NCI-H2081 (cell line): ENCODE measurements around the gene PPIA.
"Not testable (repeated sequence)": the region's sequence is repeated elsewhere in the genome, so short reads cannot be mapped to it uniquely, and the experiment has no call there.

ENCODE experiments used
- DNase-seq, 2 experiments: peaks; one replicate each; lab custom pipeline; 2025; lab: John Stamatoyannopoulos, UW

The PPIA gene

DNA sequence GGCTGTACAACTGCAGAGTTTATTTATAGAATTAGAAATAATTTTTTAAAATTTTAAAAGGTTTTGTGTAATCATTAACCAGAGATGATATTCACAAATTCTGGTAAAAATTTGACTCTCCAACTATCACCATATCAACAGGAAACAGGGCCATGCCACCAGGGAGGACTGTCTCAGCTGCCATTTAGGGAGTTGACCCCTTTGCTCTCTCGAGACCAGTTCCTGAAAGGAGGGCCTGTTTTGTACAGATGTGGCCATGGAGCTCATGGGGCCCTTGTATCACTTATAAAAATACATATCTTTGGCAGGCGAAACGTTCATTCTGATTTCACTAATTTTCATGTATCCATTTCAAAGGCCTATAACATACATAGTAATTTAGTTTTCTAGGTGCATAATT is 31.1 kb downstream of the PPIA start:
- DNase-seq = no peak

DNA sequence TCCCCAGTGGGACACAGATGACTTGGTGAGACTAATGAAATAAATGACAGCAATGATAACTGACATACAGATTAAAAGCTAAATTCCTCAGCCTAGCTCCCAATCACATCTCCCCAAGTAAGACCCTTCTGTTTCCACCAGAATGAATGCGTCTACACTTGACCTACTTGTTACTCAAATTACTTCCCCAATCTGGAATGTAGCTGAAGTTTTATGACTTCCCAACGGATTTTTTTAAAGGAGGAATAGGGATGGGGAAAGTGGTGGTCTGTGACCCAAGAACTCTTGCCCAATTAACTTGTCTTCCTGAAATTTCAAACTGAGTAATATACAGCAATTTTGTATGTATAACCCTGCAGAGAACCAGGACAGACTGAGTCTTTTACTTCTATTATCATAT is 42.3 kb downstream of the PPIA start:
- no peak for DNase-seq

DNA sequence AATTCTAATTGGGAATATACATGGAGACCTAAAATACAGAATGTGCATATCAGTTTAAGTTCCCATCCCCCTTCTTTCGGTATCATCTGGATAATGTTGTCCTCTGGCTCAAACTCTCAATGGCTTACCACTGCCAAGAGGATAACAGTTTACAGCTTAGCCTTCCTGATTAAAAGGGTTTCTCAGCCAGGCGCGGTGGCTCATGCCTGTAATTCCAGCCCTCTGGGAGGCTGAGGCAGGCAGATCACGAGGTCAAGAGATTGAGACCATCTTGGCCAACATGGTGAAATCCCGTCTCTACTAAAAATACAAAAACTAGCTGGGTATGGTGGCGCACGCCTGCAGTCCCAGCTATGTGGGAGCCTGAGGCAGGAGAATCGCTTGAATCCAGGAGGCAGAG is 46.2 kb downstream of the PPIA start:
- not testable (repeated sequence) for DNase-seq

DNA sequence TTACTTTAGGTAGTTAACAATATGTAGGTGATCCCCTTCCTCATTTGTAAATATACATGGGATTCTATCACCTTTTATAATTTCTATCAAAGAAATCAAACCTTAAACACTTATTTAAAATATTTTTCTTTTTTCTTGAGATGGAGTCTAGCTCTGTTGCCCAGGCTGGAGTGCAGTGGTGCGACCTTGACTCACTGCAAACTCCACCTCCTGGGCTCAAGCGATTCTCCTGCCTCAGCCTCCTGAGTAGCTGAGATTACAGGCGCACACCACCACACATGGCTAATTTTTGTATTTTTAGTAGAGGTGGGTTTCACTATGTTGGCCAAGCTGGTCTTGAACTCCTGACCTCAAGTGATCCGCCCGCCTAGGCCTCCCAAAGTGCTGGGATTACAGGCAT is 47.0 kb downstream of the PPIA start:
- DNase-seq = not testable (repeated sequence)

DNA sequence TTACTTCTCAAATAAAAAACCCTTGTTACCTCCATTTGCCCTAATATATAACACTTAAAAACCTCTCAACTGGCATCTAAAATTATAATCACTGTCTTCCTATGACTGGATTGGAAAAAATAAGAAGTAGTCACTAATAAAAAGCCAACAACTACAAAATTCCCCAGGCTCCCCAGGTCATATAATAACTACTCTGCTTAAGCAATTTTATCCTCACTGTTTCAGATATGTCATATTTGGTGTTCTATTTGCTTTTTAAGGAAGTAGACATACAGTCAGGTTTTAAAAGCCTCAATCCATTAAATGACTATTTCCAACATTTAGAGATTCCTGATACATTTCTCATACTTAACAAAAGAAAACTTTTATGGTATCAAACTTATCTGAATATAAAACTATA is 49.0 kb downstream of the PPIA start:
- no peak for DNase-seq

DNA sequence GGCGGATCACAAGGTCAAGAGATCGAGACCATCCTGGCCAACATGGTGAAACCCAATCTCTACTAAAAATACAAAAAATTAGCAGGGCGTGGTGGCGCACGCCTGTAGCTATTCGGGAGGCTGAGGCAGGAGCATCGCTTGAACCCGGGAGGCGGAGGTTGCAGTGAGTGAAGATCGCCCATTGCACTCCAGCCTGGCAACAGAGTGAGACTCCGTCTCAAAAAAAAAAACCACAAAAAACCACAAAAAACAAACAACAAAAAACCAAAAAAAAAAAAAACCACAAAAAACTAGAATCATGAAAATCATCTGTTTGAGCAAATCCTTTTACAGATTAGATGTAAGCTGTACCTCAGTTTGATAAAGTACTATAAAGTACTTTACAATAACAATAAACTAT is 49.9 kb downstream of the PPIA start:
- not testable (repeated sequence) for DNase-seq

DNA sequence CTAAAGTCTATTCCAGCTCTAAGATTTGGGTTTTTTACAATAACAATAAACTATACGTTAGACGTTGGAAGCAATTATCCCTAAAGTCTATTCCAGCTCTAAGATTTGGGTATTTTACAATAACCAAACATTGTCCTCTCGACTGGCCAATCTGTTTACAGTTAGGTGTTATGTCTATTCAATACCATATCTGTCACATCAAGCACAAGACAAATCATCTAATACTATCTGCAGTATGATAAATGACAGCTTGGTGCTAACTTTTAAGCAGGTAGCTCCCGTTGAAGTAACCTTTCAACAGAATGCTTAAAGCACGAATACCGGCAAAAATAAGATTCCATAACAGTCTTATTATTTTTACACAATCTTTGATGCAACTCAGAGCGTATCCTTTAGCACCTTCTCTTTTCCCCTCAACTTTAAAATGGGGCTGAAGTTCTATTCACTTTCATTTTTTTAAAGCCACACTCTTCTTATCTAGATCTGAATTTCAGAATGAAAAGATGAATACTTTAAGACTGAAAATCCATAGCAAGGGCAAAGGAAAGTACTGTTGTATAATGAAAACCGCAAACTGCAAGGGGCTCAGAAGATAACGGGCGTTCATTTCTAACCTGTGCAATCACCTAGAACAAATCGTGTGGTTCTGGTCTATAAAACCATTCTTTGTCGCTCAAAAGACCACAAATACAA is 50.5 kb downstream of the PPIA start:
- DNase-seq = no peak

DNA sequence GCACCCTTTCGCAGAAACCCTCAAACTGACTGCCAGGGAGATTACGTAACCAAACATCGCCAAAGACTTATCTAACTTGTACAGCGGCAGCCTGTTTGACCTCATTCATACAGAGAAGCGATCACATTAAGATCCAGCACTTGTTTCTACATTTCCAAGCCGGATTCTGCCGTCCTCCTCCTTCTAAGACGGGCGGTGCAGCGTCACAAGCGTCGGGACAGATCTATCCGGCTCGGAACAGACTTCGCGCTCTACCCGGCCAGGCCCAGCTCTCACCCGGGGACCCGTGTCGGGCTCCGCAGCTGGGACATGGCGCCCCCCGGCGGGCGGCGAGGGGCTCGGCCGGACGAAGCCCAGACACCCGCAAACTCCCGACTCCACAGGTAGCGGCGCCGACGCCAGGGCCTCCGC is 51.0 kb downstream of the PPIA start:
- peak; percentile 91 to 93 for DNase-seq

DNA sequence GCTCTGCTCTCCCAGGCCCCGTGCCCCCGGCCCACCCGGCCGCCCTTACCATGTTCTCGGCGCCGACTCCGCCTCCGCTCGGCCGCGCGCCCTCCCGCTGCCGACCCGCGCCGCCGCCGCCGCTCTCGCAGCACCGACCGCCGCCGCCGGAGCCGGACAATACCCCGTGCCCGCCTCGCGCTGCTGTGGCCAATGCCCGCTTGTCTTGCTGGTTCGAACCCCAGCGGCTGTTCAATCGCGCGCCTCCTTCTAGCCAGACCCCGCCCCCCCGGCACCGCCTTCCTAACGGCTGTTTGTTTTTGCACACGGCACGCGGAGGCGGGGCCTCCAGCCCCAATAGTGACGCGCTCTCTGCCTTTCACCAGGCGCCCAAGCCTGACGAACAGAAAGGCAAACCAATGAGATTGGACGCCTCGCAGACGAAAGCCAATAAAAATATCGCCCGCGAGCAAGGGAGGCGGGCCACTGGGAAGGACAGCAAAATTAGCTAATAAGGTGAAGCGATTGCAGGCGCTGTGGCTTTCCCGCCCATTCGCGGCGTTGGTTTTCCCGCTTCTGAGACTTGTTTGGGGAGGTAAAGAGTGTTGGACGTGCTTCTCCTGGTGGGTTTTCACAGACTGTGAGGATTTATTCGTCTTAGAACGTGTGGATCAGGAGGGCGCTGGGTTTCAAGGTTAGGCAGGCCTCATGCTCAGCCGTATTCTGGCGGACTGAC is 51.6 kb downstream of the PPIA start, which contains the start of gene H2AZ2:
H2AZ2 (minus strand) TSS at position 168 of the 715 bp plus-strand sequence; CDS start at position 52, 116 bp downstream.
- DNase-seq = peak; percentile 100

DNA sequence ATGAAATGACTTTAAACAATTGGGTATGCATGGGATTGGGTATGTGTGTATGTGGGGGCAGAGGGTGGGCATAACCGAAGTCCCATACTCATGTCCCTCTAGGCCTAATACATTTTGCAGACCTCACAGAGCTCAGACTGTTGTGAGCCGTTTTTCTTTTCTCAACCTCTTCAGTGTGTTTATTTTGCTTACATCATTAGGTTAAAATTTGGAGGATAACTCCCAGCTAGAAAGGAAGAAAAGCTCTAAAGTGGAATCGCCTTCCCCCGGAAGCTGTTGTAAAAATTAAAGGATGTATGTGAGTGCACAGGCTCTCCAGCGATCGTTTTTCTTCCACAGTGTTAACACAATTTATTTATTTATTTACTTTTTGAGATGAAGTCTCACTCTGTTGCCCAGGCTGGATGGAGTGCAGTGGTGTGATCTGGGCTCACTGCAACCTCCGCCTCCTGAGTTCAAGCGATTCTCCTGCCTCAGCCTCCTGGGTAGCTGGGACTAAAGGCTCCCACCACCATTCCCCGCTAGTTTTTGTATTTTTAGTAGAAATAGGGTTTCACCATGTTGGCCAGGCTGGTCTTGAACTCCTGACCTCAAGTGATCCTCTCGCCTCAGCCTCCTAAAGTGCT is 52.9 kb downstream of the PPIA start:
- DNase-seq = peak in 1 of 2 experiments; percentile 12

DNA sequence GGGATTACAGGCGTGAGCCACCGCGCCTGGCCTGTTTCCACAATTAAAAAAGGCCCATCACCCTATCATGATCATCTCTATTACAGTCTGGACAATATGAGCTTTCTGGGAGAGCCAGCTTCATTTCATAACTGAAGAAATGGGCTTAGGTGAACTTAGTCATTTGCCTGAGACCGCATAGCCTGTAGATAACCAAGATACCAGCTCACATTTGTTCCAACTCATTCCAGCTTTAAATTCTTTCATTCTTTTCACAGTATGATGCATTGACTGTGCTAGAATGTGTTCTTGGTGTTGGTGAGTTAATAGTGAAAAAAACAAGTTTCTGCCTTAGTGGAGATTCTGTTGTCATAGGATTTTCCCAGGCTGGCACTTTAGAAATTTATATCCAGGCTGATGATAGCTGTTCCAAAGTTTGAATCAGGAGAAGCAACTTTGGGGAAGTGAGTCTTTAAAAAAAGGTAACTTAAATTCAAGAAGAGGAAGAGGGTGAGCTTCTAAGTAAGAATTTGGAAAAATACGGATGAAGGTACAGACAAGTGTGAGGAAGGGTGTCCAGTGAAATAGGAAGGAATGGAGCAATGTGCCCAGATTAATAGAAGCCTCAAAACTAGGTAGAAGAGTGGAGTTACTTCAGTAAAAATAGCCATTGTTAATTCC is 53.5 kb downstream of the PPIA start:
- no peak for DNase-seq

DNA sequence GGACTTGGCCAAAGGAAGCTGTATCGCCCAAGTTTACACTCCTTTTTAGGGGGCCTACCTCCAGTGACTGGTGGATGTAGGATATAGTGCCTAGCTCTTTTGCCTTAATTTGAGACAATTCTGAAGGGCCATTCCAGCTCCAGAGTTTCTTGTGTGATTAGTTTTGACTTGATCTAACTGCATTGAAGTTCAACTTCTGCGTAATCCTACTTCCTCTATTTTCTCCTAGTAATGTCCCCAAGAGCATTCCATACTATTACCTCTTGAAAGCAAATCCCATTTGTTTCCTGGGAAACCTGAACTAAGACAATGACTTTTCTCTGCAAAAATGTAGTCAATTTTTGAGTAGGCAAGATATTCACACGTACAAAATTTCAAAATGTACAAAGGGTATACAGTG is 56.1 kb downstream of the PPIA start:
- no peak for DNase-seq
